HL-60 (cell line): ENCODE data around the gene MMUT.

Experiments used
- GABPA ChIP-seq: IDR thresholded peaks from 2 replicates; pipeline ENCODE4 v1.6.1; 2012; ENCODE audit warnings: low read depth
- POLR2AphosphoS5 ChIP-seq: IDR thresholded peaks from 2 replicates; pipeline ENCODE4 v1.6.1; 2012; ENCODE audit warnings: low read depth
- SPI1 ChIP-seq: IDR thresholded peaks from 2 replicates; pipeline ENCODE4 v1.6.1; 2012; ENCODE audit warnings: low read depth, mild to moderate bottlenecking, borderline replicate concordance
- TF ChIP-seq, protein P1 (sequence below): IDR thresholded peaks from one replicate; pipeline ENCODE4 v1.5.1; 2011; ENCODE audit warnings: low read length, control low read depth, inconsistent platforms; ENCODE audit not compliant: insufficient read depth
- TF ChIP-seq, protein P2 (sequence below): IDR thresholded peaks from 2 replicates; pipeline ENCODE4 v1.6.1; 2012; ENCODE audit warnings: low read depth; ENCODE audit not compliant: insufficient replicate concordance

DNA sequence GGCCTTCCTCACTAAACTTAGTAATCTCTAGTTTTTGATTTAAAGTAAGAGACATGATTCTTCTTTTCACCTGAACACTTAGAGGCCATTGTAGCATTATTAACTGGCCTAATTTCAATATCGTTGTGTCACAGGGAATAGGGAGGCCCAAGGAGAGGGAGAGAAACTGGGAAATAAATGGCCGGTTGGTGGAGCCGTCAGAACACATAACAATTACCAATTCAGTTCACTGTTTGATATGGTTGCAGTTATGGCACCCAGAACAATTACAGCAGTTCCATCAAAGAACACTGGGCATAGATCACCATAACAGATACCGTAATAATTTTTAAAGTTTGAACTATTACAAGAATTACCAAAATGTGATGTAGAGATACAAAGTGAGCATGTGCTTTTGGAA lies 27.6 kb upstream of the MMUT start:
- TF ChIP-seq, protein P1, sequence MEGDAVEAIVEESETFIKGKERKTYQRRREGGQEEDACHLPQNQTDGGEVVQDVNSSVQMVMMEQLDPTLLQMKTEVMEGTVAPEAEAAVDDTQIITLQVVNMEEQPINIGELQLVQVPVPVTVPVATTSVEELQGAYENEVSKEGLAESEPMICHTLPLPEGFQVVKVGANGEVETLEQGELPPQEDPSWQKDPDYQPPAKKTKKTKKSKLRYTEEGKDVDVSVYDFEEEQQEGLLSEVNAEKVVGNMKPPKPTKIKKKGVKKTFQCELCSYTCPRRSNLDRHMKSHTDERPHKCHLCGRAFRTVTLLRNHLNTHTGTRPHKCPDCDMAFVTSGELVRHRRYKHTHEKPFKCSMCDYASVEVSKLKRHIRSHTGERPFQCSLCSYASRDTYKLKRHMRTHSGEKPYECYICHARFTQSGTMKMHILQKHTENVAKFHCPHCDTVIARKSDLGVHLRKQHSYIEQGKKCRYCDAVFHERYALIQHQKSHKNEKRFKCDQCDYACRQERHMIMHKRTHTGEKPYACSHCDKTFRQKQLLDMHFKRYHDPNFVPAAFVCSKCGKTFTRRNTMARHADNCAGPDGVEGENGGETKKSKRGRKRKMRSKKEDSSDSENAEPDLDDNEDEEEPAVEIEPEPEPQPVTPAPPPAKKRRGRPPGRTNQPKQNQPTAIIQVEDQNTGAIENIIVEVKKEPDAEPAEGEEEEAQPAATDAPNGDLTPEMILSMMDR = no peak
- TF ChIP-seq, protein P2, sequence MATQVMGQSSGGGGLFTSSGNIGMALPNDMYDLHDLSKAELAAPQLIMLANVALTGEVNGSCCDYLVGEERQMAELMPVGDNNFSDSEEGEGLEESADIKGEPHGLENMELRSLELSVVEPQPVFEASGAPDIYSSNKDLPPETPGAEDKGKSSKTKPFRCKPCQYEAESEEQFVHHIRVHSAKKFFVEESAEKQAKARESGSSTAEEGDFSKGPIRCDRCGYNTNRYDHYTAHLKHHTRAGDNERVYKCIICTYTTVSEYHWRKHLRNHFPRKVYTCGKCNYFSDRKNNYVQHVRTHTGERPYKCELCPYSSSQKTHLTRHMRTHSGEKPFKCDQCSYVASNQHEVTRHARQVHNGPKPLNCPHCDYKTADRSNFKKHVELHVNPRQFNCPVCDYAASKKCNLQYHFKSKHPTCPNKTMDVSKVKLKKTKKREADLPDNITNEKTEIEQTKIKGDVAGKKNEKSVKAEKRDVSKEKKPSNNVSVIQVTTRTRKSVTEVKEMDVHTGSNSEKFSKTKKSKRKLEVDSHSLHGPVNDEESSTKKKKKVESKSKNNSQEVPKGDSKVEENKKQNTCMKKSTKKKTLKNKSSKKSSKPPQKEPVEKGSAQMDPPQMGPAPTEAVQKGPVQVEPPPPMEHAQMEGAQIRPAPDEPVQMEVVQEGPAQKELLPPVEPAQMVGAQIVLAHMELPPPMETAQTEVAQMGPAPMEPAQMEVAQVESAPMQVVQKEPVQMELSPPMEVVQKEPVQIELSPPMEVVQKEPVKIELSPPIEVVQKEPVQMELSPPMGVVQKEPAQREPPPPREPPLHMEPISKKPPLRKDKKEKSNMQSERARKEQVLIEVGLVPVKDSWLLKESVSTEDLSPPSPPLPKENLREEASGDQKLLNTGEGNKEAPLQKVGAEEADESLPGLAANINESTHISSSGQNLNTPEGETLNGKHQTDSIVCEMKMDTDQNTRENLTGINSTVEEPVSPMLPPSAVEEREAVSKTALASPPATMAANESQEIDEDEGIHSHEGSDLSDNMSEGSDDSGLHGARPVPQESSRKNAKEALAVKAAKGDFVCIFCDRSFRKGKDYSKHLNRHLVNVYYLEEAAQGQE = no peak
- no peak for TF ChIP-seq SPI1
- TF ChIP-seq POLR2AphosphoS5 = no peak
- TF ChIP-seq GABPA = no peak
